ENCODE data around the gene ADSS1. TPM values are rescaled to one million over a fixed set of nuclear protein-coding genes. Genes with fewer than 3 reads are reported as not detected.

Gene ADSS1
- total RNA-seq, 4 donors from 2014 or later: 2.3 to 36.2 (median 7.3) TPM

DNA sequence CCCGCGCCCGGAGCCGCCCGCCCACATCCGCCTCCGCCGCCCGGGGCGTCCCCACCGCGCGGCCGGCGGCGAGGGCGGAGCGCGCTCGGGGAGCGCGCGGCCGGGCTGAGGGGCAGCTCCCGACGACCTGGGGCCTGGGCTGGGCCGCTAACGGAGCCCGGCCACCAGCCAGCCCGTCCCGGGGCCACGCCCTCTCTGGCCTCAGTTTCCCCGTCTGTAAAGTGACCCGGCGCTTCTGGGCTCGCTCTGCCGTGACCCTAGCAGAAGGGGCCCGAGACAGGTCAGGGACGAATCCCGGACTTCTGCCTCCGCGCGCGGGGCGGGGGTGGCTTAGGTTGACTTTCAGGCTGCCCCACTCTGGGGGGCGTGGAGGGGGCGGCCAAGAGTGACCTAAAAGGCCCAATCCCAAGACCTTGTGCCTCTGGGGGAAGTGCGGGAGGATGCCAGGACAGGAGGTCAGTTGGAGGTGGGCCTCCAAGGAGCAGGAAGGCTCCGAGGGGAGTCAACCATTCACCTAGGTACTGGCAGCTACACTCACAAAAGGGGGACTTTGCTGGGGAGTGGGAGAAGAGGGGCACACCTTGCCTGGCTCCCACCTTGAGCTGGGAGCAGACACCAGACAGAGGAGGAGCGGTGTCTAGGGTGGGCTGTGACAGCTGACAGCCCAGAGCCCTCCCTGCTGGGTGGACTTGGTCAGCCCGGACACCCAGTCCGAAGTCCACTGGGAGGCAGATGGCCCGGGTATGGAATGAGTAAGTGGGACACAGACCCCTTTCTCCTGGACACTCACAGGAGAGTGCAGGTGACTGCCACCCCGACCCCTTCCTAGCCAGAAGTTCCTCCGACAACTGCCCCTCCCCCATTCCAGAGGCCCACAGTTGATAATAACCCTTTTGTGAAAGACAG lies 72.0 kb downstream of the ADSS1 start:
- TF ChIP-seq, protein P1, sequence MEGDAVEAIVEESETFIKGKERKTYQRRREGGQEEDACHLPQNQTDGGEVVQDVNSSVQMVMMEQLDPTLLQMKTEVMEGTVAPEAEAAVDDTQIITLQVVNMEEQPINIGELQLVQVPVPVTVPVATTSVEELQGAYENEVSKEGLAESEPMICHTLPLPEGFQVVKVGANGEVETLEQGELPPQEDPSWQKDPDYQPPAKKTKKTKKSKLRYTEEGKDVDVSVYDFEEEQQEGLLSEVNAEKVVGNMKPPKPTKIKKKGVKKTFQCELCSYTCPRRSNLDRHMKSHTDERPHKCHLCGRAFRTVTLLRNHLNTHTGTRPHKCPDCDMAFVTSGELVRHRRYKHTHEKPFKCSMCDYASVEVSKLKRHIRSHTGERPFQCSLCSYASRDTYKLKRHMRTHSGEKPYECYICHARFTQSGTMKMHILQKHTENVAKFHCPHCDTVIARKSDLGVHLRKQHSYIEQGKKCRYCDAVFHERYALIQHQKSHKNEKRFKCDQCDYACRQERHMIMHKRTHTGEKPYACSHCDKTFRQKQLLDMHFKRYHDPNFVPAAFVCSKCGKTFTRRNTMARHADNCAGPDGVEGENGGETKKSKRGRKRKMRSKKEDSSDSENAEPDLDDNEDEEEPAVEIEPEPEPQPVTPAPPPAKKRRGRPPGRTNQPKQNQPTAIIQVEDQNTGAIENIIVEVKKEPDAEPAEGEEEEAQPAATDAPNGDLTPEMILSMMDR (IDR thresholded peaks at IDR 0.05; ENCODE audit: low read depth): no peak

DNA sequence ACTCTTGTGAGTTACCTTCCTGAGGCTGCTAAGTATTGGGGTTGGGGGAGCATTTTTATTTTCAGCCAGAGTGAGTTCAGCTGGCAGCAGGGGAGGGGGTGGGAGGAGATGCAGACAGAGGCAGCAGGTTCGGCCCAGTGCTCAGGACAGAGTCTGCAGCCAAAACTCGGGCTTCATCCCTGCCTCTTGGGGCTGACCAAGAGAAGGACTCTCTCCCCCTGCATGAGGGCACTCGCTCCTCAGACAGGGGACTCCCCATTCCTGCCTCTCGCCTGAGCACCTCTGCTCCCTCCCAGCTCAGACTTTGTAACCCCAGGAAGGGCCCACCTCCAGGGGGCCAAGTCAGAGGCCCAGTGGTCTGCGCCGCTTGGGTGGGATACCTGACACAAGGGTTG lies 72.7 kb downstream of the ADSS1 start:
- TF ChIP-seq, protein P1 (IDR thresholded peaks at IDR 0.05; ENCODE audit: low read depth): no peak

Small RNAs within 50 kb of the gene (small RNA-seq; reads per million reads assigned to genes)
- gene MIR4710: not detected

Other genes with a start within 250 kb of the ADSS1 start
- 100 to 1,000 TPM in 1 of 4 donors, 10 to 100 TPM in 1, 1 to 10 TPM in 2; 6.0 to 333 (median 18.2) TPM for gene C14orf180, start 144.5 kb upstream of the ADSS1 start, total RNA-seq
- not detected for gene TMEM179, start 119.5 kb upstream of the ADSS1 start, total RNA-seq
- gene INF2, start 34.6 kb upstream of the ADSS1 start, total RNA-seq: 100 to 1,000 TPM in 1 of 4 donors, 10 to 100 TPM in 3; 39.9 to 199 (median 72.4) TPM
- 100 to 1,000 TPM in 3 of 4 donors, 10 to 100 TPM in 1; 65.4 to 232 (median 169) TPM for gene SIVA1, start 28.9 kb downstream of the ADSS1 start, total RNA-seq
- 100 to 1,000 TPM in 3 of 4 donors, 10 to 100 TPM in 1; 70.9 to 264 (median 110) TPM for gene AKT1, start 71.5 kb downstream of the ADSS1 start, total RNA-seq
- 10 to 100 TPM in 1 of 4 donors, 1 to 10 TPM in 3; 1.5 to 18.1 (median 3.1) TPM for gene ZBTB42, start 76.9 kb downstream of the ADSS1 start, total RNA-seq
- 10 to 100 TPM in 2 of 4 donors, 1 to 10 TPM in 2; 5.6 to 23.9 (median 9.3) TPM for gene CEP170B, start 141.0 kb downstream of the ADSS1 start, total RNA-seq
- gene PLD4, start 200.7 kb downstream of the ADSS1 start, total RNA-seq: 1 to 10 TPM in 1 of 4 donors, under 1 TPM in 1, not detected in 2; under 0.01 to 1.3 TPM